DND-41 (cell line): Measurements from ENCODE around the gene ARHGAP8.

ENCODE experiments used
- ATAC-seq: fragments of 200-7000 bp; cut with Tn5 transposase; 3 replicates; pipeline ENCODE4 v1.9.1; 2021; ENCODE audit warnings: low read depth; ENCODE audit not compliant: insufficient read depth
- DNase-seq: peaks from one replicate; pipeline ENCODE4 v3.0.0-alpha.2; 2020
- H2AFZ ChIP-seq: 2 replicates; pipeline ENCODE4 v1.6.0; 2012; ENCODE audit warnings: low read depth, low read length
- H3K27ac ChIP-seq: 2 replicates; pipeline ENCODE4 v1.5.1; 2012; ENCODE audit warnings: low read length, inconsistent platforms
- H3K27me3 ChIP-seq: fragments of 200-600 bp; sonication (generic); 2 replicates; pipeline ENCODE4 v1.6.0; 2012; ENCODE audit warnings: low read length, mild to moderate bottlenecking, inconsistent platforms; ENCODE audit not compliant: insufficient read depth, poor library complexity
- H3K36me3 ChIP-seq: 2 replicates; pipeline ENCODE4 v1.5.1; 2012; ENCODE audit warnings: low read length, inconsistent platforms; ENCODE audit not compliant: insufficient read depth
- H3K4me1 ChIP-seq: 2 replicates; pipeline ENCODE4 v1.5.1; 2012; ENCODE audit warnings: mild to moderate bottlenecking, low read length; ENCODE audit not compliant: insufficient read depth
- H3K4me2 ChIP-seq: 2 replicates; pipeline ENCODE4 v1.6.0; 2012; ENCODE audit warnings: mild to moderate bottlenecking, moderate library complexity, low read length, inconsistent platforms; ENCODE audit not compliant: insufficient read depth
- H3K4me3 ChIP-seq, 2 experiments: fragments of 200-600 bp in 1 of 2; shearing (Covaris generic) in 1 of 2; 2 replicates each; pipeline ENCODE4 v1.5.1; 2012 to 2016; ENCODE audit warnings: inconsistent platforms in 2 of 2, low read length in 2 of 2, mild to moderate bottlenecking in 2 of 2, low read depth in 1 of 2, moderate library complexity in 1 of 2
- H3K79me2 ChIP-seq: 2 replicates; pipeline ENCODE4 v1.6.0; 2012; ENCODE audit warnings: low read length, inconsistent platforms; ENCODE audit not compliant: insufficient read depth
- H3K9ac ChIP-seq: 2 replicates; pipeline ENCODE4 v1.6.0; 2012; ENCODE audit warnings: low read depth, mild to moderate bottlenecking, inconsistent platforms, low read length, moderate library complexity
- H3K9me3 ChIP-seq: 2 replicates; pipeline ENCODE4 v1.5.1; 2012; ENCODE audit warnings: low read length, moderate library complexity, mild to moderate bottlenecking, inconsistent platforms; ENCODE audit not compliant: insufficient read depth, severe bottlenecking
- H4K20me1 ChIP-seq: 2 replicates; pipeline ENCODE4 v1.6.0; 2012; ENCODE audit warnings: low read length; ENCODE audit not compliant: insufficient read depth
- CTCF ChIP-seq: IDR thresholded peaks from 2 replicates; pipeline ENCODE4 v1.5.1; 2012; ENCODE audit warnings: borderline replicate concordance, low read length, moderate library complexity, mild to moderate bottlenecking; ENCODE audit not compliant: poor library complexity, severe bottlenecking; ENCODE audit errors: extremely low read depth
- EZH2 ChIP-seq: IDR thresholded peaks from 3 replicates; pipeline ENCODE4 v1.6.1; 2012; ENCODE audit warnings: borderline replicate concordance, low read depth, mild to moderate bottlenecking, moderate library complexity, low read length, inconsistent platforms; ENCODE audit not compliant: severe bottlenecking

The ARHGAP8 gene

GRCh38 chr22:44711690-44712555 is 40.5 kb upstream of the ARHGAP8 start:
- Histone ChIP-seq H3K27me3 (no peaks in the 10 kb centered on the region), H3K4me1 (no peaks in the 10 kb centered on the region), H3K27ac (no peak overlapping the region), H4K20me1 (peaks cover 26% of the 10 kb centered on the region), H2AFZ (no peak overlapping the region), H3K79me2 (no peaks in the 10 kb centered on the region), H3K4me2 (no peak overlapping the region), H3K9me3 (no peaks in the 10 kb centered on the region), H3K36me3 (no peaks in the 10 kb centered on the region), H3K4me3 (no peak overlapping the region), H3K9ac (no peak overlapping the region)
- DNase-seq (no peak), ATAC-seq (no peak)
- TF ChIP-seq CTCF = no peak
- TF ChIP-seq EZH2 = no peak

- DNase-seq (no peak), ATAC-seq (no peak)
- Histone ChIP-seq H3K27me3 (no peaks in the 10 kb centered on the region), H4K20me1 (peaks cover 17% of the 10 kb centered on the region), H3K9ac (no peak overlapping the region), H3K4me2 (no peak overlapping the region), H3K4me1 (peaks cover 3% of the 10 kb centered on the region; the same call in 1 of the 2 replicates), H3K4me3 (no peak overlapping the region), H3K36me3 (no peaks in the 10 kb centered on the region), H3K27ac (no peak overlapping the region), H2AFZ (no peak overlapping the region), H3K9me3 (no peaks in the 10 kb centered on the region), H3K79me2 (no peaks in the 10 kb centered on the region)
- TF ChIP-seq CTCF (no peak), EZH2 (no peak)
Measured at GRCh38 chr22:44712962-44713361, 39.4 kb upstream of the ARHGAP8 start.

- Histone ChIP-seq H3K4me3 (no peak overlapping the region), H3K36me3 (no peaks in the 10 kb centered on the region), H3K27me3 (no peaks in the 10 kb centered on the region), H3K79me2 (no peaks in the 10 kb centered on the region), H3K4me2 (no peak overlapping the region), H2AFZ (no peak overlapping the region), H3K4me1 (peaks cover 8% of the 10 kb centered on the region), H4K20me1 (peaks cover 11% of the 10 kb centered on the region), H3K27ac (no peak overlapping the region), H3K9ac (no peak overlapping the region), H3K9me3 (no peaks in the 10 kb centered on the region)
- no peak for DNase-seq
- TF ChIP-seq EZH2 (no peak), CTCF (no peak)
- ATAC-seq = no peak
Measured at GRCh38 chr22:44714703-44715350, 37.5 kb upstream of the ARHGAP8 start.
